Testis (tissue), 3 donors: ENCODE results near the gene DIDO1. TPM values are rescaled to one million over a fixed set of nuclear protein-coding genes. Genes with fewer than 3 reads are reported as not detected.
A peak's percentile ranks its signal among the peaks of the same experiment; 100 is the strongest.

Experiments
- DNase-seq: peaks from one replicate; pipeline ENCODE4 v3.0.0-alpha.2; 2019
- H3K27ac ChIP-seq, 2 donors: fragments of 200-600 bp; sonication (generic); one replicate each; pipeline ENCODE4 v1.5.1; 2019
- H3K27me3 ChIP-seq: fragments of 200-600 bp; sonication (generic); one replicate; pipeline ENCODE4 v1.5.1; 2019
- H3K36me3 ChIP-seq: fragments of 200-600 bp; sonication (generic); one replicate; pipeline ENCODE4 v1.5.1; 2017; ENCODE audit warnings: low read depth; ENCODE audit errors: missing control alignments
- H3K4me1 ChIP-seq: fragments of 200-600 bp; sonication (generic); one replicate; pipeline ENCODE4 v1.5.1; 2019
- H3K4me3 ChIP-seq, 2 donors: fragments of 200-600 bp; sonication (generic); one replicate each; pipeline ENCODE4 v1.5.1; 2017 to 2019
- H3K9me3 ChIP-seq: fragments of 200-600 bp; sonication (generic); one replicate; pipeline ENCODE4 v1.5.1; 2017
- POLR2A ChIP-seq: fragments of 450-650 bp; IDR thresholded peaks from one replicate; pipeline ENCODE4 v1.6.1; 2017; ENCODE audit warnings: antibody characterized with exemption, mild to moderate bottlenecking, moderate library complexity
- WGBS, 2 donors: methylation state at CpG; one replicate each; pipeline ENCODE4 v1.1.5; 2018; 5-methylcytosine and 5-hydroxymethylcytosine counted together
- intact Hi-C: fragments of 100-400 bp; cut with DNase I; formaldehyde crosslinking; loops from one replicate; pipeline ENCODE4 v1.15.1; 2023; ENCODE audit warnings: low total_unique reads
- polyA plus RNA-seq: library from polyadenylated mRNA; stranded (reverse); fragments of 350-450 nt; fragmentation: Illumina TruSeq; extraction: RNeasy Lipid Tissue Mini Kit (QIAGEN cat#74804); gene quantifications from one replicate; pipeline ENCODE4 v1.2.3, GENCODE V29; 2014; ENCODE audit warnings: low read depth, low replicate concordance; ENCODE audit not compliant: insufficient read depth
- total RNA-seq, 2 donors: library from RNA; depleted of rRNA; stranded (reverse); fragments of >200 nt; gene quantifications; one replicate each; pipeline ENCODE4 v1.2.3, GENCODE V29; 2016
- TF ChIP-seq, protein P1 (sequence below), 3 experiments: fragments of 450-650 bp in 2 of 3; fragments of 200-600 bp in 1 of 3; sonication (generic) in 1 of 3; IDR thresholded peaks; one replicate each; pipeline ENCODE4 v1.5.1; 2016 to 2019; ENCODE audit warnings: antibody characterized with exemption in 3 of 3, mild to moderate bottlenecking in 2 of 3, moderate library complexity in 1 of 3

DIDO1 gene
- total and polyA plus RNA-seq, 3 donors from 2014 or later = 50.5 to 99.7 (median 98.6) TPM

DNA sequence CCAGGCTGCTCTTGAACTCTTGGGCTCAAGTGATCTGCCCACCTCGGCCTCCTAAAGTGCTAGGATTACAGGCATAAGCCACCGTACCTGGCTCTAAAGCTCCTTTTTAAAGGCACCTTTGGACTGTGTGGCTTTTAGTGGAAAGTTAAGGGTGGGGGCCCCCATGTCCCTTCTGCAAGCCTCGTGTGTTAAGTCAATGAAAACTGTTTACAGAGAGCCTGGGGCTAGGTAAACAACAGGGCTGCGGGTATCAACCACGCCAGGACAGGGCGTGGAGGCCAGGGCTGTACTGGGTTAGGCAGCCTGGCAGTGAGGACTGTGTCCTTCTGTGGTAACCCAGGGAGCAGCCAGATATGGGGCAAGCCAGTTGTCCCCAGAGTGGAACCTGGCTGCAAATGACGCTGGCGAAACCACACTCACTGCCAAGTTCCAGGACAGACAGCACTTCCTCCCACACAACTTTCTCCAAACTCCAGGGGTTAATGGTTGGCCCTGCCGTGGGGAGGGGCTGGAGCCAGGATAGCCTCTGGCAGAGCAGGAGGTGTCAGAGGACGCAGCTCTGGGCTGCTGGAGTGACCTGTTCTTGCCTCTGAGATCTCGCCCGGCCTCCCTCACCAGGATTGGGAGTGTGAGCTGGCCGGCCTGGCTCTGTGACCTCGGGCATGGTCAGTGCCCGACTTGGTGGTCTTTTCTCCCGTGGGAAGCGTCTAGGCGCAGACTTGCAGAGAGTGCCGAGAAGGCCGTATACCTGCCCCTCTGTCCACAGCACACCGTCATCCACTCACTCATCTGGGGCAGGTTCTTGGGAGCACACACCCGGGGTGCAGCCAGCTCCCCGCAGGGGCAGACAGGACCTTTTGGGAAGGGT is 29.4 kb upstream of the DIDO1 start:
- DNase-seq = no peak
- no peak overlapping the region for H3K4me3 ChIP-seq
- no peaks in the 10 kb centered on the region for H3K36me3 ChIP-seq
- no peaks in the 10 kb centered on the region for H3K9me3 ChIP-seq
- WGBS, 2 donors = 67 to 71% methylated on average over 13 to 23 of the region's 23 CpGs
- no peaks in the 10 kb centered on the region for H3K27me3 ChIP-seq
- TF ChIP-seq POLR2A = no peak
- TF ChIP-seq, protein P1, sequence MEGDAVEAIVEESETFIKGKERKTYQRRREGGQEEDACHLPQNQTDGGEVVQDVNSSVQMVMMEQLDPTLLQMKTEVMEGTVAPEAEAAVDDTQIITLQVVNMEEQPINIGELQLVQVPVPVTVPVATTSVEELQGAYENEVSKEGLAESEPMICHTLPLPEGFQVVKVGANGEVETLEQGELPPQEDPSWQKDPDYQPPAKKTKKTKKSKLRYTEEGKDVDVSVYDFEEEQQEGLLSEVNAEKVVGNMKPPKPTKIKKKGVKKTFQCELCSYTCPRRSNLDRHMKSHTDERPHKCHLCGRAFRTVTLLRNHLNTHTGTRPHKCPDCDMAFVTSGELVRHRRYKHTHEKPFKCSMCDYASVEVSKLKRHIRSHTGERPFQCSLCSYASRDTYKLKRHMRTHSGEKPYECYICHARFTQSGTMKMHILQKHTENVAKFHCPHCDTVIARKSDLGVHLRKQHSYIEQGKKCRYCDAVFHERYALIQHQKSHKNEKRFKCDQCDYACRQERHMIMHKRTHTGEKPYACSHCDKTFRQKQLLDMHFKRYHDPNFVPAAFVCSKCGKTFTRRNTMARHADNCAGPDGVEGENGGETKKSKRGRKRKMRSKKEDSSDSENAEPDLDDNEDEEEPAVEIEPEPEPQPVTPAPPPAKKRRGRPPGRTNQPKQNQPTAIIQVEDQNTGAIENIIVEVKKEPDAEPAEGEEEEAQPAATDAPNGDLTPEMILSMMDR (IDR thresholded peaks at IDR 0.05) = no peak
- H3K27ac ChIP-seq = no peak overlapping the region
- H3K4me1 ChIP-seq = peaks cover 30% of the 10 kb centered on the region
- intact Hi-C loops = no loop called here

- 24 to 35% methylated on average over 21 to 32 of the region's 32 CpGs for WGBS, 2 donors
- Histone ChIP-seq H3K36me3 (no peaks in the 10 kb centered on the region), H3K4me3 (no peak overlapping the region), H3K4me1 (peaks cover 30% of the 10 kb centered on the region), H3K27me3 (no peaks in the 10 kb centered on the region), H3K9me3 (no peaks in the 10 kb centered on the region), H3K27ac (peak overlapping the region; percentile 76 to 90)
- peak; percentile 85 for DNase-seq
- intact Hi-C loops = no loop called here
- TF ChIP-seq POLR2A = no peak
- TF ChIP-seq, protein P1 (IDR thresholded peaks at IDR 0.05) = no peak
These were observed 27.8 kb upstream of the DIDO1 start for GRCh38 chr20:62953839-62954703.

- no peaks in the 10 kb centered on the region for H3K9me3 ChIP-seq
- no peak for TF ChIP-seq POLR2A
- TF ChIP-seq, protein P1 (IDR thresholded peaks at IDR 0.05) = no peak
- peaks cover 30% of the 10 kb centered on the region for H3K4me1 ChIP-seq
- no peak overlapping the region for H3K4me3 ChIP-seq
- no peaks in the 10 kb centered on the region for H3K27me3 ChIP-seq
- DNase-seq = no peak
- H3K27ac ChIP-seq = peak overlapping the region; percentile 76 to 90
- 56 to 75% methylated on average over 5 to 15 of the region's 19 CpGs for WGBS, 2 donors
- intact Hi-C loops = no loop called here
- no peaks in the 10 kb centered on the region for H3K36me3 ChIP-seq
These were observed 26.9 kb upstream of the DIDO1 start for GRCh38 chr20:62952968-62953838.

- H3K4me1 ChIP-seq = peaks cover 35% of the 10 kb centered on the region
- intact Hi-C loops = no loop called here
- TF ChIP-seq POLR2A = no peak
- TF ChIP-seq, protein P1 (IDR thresholded peaks at IDR 0.05) = no peak
- no peaks in the 10 kb centered on the region for H3K36me3 ChIP-seq
- no peaks in the 10 kb centered on the region for H3K27me3 ChIP-seq
- peak within 1 kb of the TSS; percentile 76 to 90 for H3K27ac ChIP-seq
- no peaks in the 10 kb centered on the region for H3K9me3 ChIP-seq
- WGBS, 2 donors = 41 to 67% methylated on average over 4 to 31 of the region's 37 CpGs
- H3K4me3 ChIP-seq = no peak within 1 kb of the TSS
- DNase-seq = peak; percentile 52
These were observed 26.2 kb upstream of the DIDO1 start, which contains the start of gene SLC17A9 for GRCh38 chr20:62952373-62952967. TSS of gene SLC17A9 (plus strand) at chr20:62952709. CDS start at chr20:62952831, 122 bp downstream.
